Measurements from ENCODE around the gene FARSB.
A peak's percentile ranks its signal among the peaks of the same experiment; 100 is the strongest.
"Not testable (repeated sequence)": the region's sequence is repeated elsewhere in the genome, so short reads cannot be mapped to it uniquely, and the experiment has no call there.

Gene FARSB

DNA sequence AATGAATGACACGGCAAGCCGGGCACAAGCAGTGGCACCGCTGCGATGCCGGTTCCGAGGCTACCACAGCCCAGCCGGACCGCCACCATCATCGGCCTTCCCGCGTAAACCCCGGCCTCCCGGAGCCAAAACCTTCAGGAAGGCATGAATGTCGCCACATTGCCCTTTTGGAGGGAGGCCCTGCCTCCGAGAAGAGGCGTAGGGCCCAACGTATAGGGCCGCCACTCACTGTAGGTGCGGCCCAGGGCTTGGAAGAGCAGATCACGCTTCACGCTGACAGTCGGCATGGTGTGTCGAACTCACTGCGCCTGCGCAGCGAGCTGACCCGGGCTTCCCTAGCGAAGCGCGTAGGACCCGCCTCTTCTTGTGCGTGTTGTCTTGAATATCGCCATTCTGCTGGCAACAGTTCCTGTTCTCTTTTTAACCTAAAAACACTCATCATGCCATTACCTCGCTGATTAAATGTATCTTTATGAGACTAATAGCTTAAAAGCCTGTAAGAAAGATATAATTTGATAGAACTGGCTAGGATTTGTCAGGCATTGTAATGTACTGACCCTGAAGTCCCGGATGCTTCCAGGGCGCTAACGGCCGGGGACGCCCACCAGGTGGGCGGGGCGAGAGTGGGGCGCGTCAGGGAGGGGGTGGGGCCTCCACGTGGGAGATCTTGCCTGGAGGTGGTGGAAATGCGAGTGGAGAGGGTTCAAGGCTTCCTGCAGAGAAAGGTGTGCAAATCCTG lies at the start of gene FARSB:
Gene FARSB (minus strand): TSS at position 306 of the 739 bp plus-strand sequence. CDS start 19 bp downstream, at position 287.
- DNase-seq (ENCODE audit: low spot score) (peak; percentile 96), FAIRE-seq (peak; percentile 84)

DNA sequence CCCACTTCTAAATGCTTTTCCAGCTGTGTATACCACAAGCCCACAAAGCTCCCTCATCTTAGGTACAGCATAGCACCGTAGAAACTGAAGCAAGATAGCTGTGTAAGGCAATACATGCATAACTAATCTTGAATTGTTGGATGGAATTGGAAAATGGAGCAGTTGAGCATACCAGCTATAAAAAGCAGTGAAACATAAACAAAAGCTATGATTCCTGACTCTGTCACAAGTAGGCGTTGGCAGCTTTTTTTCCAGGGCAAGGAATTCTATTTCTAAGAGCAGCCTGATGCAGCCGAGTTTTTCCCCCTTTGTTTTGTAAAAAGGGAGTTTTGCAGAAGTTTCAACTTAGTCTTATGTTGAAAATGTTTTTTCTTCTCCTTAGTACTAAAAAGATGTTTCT lies 48.0 kb upstream of the FARSB start:
- DNase-seq (ENCODE audit: low spot score) (no peak), FAIRE-seq (no peak)

DNA sequence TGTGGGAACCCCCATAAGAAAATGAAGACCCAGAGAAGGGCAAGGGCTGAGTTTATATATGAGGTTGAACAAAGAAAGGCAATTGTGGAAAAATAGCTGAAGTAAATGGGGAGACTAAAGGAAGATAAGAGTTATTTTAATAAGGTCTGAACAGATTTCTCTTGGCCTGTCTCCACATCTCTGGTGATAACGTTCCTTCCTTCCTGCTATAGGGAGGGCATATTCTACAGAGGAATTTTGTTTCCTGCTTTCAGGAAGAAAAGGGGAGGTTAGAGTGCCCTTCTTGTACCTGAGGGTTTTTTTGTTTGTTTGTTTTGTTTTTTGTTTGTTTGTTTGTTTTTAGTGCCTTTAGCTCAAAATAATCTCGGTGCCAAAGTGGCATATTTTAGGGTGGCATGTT lies 47.2 kb upstream of the FARSB start:
- DNase-seq (ENCODE audit: low spot score) = no peak
- FAIRE-seq = no peak

DNA sequence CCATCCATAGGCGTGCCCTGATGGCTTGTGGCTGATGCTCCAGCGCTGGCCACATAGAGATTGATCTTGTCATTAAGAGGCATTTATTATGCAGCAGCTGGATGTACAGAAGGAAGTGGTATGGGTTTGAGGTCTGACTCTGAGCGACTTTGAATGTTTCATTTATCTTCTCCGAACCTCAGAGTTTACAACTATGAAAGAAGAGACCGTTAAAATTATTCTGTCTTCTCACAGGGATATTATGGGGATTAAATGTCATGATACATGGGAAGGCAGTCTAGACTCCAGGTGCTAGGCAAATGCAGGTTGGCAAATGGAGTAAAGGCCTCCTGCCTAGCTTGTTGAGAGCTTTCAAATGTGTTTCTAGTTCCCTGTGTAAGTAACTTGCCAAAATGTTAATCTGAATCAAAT lies 45.8 kb upstream of the FARSB start:
- DNase-seq (ENCODE audit: low spot score) (no peak), FAIRE-seq (no peak)

DNA sequence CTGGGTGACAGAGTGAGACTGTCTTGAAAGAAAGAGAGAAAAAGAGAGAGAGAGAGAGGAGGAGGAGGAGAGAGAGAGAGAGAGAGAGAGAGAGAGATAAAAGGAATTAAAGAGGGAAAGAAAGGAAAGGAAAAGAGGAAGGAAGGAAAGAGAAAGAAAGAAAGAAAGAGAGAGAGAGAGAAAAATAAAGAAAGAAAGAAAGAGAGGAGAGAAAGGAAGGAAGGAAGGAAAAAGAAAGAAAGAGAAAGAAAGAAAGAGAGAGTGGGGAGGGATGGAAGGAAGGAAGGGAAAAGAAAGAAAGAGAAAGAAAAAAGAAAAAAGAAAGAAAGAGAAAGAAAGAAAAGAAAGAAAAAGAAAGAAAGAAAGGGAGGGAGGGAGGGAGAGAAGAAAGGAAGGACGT lies 45.3 kb upstream of the FARSB start:
- no peak for FAIRE-seq
- DNase-seq (ENCODE audit: low spot score) = no peak

DNA sequence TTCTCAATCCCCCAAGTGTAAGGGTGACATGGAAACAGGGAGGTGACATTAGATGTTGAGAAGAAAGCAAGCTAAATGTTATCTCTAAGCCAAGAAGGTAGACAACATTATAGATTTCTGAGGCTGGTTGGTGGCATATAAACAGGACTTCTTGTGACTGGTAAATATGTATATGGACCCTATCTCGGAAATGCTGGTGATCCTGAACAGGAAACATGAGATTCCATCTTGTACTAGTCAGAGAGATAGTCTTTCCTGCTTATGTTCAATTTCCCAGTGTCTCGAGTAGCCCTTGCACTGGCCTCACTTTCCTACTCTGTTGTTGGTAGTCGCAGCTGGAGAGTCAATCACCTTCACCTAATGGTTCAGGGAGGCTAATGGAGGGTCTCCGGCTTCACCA lies 42.4 kb upstream of the FARSB start:
- DNase-seq (ENCODE audit: low spot score) (no peak), FAIRE-seq (no peak)

DNA sequence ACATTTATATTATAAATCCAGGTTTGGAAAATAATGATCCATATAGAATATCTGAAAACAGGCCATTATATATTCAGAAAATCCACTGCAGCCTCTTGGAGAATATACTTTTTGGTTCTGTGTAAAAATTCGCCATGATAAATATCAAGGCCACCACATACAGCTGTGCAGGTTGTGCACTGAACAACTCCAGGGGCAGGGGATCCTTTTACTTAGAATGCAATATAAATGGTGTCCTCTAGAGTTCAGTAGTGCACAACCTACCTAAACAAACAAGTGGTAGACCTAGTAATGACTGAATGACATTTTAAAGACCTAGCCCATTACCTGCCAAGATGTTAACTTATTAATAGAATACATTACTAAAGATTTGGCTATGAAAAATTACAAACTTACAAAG lies 37.9 kb upstream of the FARSB start:
- FAIRE-seq (no peak), DNase-seq (ENCODE audit: low spot score) (peak; percentile 31)

DNA sequence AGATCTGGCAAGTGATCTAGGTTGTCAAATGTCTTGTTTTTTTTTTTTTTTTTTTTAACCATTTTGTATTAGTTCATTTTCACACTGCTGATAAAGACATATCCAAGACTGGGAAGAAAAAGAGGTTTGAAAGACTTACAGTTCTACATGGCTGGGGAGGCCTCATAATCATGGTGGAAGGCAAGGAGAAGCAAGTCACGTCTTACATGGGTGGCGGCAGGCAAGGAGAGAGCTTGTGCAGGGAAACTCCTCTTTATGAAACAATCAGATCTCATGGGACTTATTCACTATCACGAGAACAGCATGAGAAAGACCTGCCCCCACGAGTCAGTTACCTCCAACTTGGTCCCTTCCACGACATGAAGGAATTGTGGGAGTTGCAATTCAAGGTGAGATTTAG lies 37.5 kb upstream of the FARSB start:
- not testable (repeated sequence) for FAIRE-seq

DNA sequence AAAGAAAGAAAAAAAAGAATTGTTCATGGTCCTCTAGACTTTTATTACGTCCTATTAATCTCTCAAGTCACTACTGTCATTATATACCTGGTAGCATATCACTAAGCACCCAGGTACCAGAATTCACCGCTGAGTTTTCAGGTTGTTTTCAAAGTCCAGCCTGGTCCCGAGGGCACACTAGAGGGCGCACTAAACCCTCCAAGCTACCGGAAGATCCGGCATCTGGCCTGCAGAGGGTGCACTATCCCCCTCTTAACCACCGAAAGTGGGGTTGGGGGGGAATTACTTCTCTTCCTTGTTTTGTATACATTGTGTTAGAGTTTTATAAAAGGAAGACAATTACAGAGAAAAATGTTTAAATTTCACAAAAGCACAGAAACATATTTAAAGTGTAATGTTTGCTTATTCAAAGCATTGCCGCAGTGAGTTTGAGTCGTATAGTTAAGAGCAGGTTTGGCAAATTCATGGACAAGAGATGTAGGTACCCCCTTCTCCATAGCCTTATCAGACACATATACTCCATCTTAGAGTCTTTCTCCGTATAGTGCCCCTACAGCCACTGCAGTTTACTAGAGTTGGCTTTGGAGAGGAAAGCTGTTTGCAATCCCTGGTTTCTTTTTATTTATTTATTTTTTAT lies 34.8 kb upstream of the FARSB start:
- DNase-seq (ENCODE audit: low spot score) (peak; percentile 87), FAIRE-seq (no peak)

More for the DNA sequence above, 37.5 kb upstream of the FARSB start:
- not testable (repeated sequence) for DNase-seq (ENCODE audit: low spot score)

DNA sequence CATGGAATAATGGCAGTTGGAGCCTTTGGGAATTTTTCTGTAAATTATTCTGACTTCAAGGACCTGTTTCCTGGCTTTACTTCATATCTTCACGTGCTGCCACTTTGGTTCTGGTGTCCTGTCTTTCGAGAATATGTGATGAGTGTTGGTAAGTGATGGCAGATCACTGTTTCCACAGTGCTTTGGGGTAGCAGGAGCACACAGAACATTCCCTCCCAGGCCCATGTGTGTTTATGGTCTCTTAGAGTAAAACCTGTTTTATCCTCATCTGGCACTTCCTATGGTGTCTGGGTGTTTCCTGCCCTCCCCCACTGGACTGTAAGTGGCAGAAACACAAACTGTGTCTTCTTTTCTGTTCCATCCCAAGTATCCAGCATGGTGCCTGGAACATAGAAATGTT lies 33.4 kb upstream of the FARSB start:
- no peak for FAIRE-seq
- DNase-seq (ENCODE audit: low spot score) = no peak

DNA sequence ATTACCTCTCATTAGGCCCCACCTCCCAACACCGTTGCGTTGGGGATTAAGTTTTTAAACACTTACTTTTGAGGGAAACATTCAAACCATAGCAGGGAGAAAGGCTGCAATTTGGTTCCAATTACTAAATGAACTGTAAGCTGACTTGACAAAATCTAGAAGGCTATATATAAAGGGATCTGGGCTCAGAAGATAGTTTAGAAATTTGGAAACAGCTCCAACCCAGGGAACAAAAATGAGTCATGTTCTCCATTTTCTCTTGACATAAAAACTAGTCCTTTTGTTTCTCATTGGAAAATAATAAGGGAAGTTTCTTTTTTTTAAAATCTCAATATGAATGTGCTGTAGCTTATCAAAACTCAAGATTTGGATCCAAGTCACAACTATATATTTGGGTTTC lies 33.0 kb upstream of the FARSB start:
- DNase-seq (ENCODE audit: low spot score) = no peak
- FAIRE-seq = no peak

DNA sequence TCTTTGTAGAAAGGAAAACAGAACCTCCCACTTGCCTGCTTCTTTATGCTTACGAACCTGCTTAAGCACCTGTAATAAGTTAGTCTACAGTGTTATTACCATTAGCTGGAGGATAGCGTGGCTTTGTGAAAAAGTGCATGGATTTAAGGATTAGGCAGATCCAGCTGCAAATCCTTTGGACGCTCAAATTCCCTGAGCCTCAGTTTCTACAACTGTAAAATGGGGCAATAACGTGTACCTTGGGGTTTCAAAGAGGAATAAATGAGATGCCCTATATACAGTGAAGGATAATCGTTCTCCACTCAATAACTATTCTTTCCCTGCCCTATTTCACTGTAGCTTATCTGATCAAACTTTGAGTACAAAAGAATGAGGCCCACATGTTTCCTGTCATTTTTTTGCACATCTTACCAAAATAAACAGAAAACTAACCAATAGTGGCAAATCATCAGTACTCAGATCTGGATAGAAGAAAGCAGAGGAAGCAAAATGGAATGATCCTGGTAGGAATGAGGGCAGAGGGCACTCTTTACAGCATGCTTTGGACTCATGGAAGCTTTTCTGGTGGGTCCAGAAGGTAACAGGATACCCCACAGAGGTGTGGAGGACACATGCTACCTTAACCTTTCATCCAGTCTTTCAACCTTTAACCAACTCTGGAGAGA lies 30.3 kb upstream of the FARSB start:
- DNase-seq (ENCODE audit: low spot score) (no peak), FAIRE-seq (no peak)

DNA sequence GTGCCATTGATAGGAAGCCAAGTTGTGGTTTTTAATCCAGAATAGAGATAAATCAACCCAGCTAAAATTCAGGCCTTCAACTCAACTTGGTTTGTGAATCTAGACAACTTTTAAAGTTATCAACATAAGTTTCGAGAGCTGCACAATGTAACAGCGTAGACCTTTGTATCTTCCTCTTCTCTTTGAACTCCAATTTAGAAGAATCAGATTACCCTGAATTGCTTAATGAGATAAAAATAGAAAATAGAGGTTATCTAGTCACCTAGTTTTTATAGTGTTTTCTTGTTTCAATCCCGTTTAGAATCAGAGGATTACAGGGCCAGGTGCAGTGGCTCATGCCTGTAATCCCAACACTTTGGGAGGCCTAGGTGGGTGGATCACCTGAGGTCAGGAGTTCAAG lies 27.9 kb upstream of the FARSB start:
- DNase-seq (ENCODE audit: low spot score) (no peak), FAIRE-seq (no peak)

DNA sequence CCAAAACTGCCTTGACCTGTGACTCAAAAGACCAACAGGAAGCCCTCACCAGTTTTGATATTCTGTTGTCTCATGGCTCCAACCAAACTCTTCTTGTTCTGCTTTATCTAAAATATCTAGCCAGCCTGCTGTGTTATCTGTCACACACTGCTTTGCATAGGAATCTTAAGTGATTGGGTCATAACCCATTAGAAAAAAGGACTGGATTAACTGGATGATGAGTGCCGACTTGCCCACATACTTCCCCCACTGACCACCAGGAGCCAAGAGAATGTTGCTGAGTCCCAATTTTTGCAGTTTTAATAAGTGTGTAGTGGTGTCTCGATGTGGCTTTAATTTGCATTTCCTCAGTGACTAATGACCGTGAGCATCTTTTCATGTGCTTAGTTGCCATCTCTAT lies 22.1 kb upstream of the FARSB start:
- FAIRE-seq = no peak
- DNase-seq (ENCODE audit: low spot score) = no peak

DNA sequence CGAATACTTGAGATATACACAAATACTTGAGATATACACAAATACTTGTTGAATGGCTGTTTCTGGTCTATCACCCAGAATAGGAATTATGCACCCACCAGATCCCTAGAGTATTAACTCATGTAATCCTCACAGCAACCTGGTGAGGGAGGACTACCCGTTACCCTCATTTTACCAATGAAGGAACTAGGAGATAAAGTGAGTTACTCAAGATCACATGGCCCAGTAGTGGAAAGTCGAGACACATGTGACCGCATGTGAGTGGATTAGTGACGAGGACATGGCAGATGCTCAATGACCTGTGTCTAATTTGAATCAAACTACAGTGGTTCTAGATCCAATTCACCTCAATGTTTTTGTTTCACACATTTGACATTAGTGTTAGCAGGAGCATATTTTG lies 18.0 kb upstream of the FARSB start:
- FAIRE-seq (no peak), DNase-seq (ENCODE audit: low spot score) (no peak)

DNA sequence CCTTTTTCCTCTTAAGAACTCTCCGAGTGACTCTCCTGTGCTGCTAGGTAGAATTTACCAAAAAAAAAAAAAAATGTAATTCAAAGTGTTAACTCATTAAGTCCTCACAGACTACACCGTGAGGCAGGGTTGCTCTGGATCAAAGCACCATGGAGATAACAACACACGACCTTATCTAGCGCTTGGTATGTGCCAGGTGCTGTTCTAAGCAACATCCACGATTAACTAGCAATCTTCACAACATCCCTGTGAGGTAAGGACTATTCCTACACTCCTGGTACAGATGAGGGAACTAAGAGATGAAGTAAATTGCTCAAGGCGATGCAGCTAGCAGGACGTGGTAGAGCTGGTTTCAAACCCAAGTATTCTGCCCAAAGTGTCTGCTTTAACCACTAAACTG lies 17.4 kb upstream of the FARSB start:
- DNase-seq (ENCODE audit: low spot score) (no peak), FAIRE-seq (no peak)

DNA sequence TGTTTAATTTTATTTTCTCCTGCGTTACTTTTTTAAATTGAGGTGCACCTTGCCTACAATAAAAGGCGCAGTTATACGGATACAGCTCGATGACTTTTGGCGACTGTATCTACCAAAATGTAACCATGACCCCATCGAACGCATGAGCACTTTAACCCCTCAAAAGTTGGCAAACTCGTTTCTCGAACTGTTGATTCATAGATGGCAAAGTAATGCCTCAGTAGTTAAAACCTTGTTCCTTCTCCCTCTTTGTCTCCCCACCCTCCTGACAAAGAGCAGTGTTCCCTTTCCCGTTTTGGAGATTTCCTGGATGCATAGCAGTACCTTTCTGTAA lies 16.1 kb upstream of the FARSB start:
- DNase-seq (ENCODE audit: low spot score) = no peak
- FAIRE-seq = no peak

DNA sequence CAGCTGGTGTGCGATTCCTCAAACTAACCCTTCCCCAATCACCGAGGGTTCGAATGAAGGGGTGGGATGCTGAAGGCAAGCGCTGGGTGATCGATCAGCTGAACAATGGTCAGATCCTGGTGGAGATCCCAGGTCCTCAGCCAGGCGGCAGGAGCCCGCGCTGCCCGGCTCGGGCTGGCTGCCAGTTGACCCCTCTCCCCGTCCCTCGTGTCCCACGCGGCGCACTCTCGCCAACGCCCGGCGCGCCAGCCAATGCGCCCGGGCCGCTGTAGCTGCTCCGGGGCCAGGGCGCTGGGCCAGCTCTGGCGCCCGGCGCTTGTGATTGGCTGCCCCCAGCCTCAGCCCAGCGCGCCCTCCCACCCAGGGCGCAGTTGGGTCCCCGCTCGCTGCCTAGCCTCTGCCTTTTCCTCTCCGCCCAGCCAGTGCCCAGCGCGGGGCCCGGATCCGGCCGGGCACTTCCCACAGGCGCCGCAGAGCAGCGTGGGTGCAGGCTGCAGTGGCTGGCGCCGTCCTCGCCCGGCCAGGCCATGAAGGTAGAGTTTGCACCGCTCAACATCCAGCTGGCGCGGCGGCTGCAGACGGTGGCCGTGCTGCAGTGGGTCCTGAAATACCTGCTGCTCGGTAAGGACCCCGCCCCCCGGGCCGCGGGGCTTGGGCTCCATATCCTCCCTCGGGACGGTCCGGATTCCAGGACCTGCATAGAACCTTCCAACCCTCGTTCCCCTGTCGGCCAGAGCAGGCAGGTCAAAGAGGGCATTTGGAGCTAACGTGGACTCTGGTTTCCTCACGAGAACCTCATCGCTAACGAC lies 15.6 kb upstream of the FARSB start, which contains the start of gene MOGAT1:
Gene MOGAT1 (plus strand): TSS at position 400 of the 809 bp plus-strand sequence. CDS start 128 bp downstream, at position 528.
- DNase-seq (ENCODE audit: low spot score) = peak; percentile 40

DNA sequence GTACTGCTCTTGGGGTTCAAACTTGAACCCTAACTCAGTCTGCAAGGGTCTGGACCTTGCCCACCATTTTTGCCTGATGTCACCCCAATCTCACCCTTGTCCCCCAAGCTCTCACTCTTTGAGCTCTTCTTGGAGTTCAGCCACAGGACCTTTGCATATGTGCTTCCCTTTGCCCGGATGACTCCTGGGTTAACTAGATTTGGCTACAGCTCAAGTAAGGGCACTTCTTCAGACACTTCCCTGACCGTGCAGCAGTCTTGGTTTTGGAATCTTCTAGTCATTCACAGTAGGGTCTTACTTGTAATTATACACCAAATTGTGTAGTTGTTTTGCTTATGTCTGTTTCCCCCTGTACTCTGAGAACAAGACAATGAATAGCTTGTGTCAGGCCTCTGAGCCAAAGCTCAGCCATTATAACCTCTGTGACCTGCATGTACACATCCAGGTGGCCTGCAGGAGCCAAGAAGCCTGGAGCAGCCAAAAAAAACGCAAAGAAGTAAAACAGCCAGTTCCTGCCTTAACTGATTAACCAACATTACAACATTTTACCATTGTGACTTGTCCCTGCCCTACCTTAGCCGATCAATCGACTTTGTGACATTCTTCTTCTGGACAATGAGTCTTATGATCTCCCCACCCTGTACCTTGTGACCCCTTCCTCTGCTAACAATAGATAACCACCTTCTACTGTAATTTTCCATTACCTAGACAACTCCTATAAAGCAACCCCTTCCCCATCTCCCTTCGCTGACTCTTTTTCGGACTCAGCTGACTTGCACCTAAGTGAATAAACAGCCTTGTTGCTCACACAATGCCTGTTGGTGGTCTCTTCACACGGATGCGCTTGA lies 14.5 kb upstream of the FARSB start:
- no peak for FAIRE-seq
- no peak for DNase-seq (ENCODE audit: low spot score)

More for the DNA sequence above, 15.6 kb upstream of the FARSB start, which contains the start of gene MOGAT1:
- no peak for FAIRE-seq

DNA sequence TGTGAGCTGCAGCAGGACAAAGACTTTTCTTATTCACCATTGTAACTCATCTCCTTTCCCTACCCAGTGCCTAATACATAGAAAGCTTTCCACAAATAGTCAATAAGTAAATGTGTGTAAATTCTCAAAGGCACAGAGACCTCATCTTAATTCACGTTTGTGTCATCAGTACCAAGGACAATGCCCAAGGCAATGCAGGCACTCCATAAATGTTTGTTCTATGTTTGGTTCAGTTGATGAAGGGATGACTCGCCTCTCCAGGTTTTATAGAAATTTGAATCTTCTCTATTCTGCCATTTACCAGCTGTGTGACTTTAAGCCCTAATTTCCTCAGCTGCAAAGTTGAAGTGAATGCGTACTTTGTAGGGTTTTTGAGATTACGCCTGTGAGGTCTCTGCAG lies 13.5 kb upstream of the FARSB start:
- DNase-seq (ENCODE audit: low spot score) (no peak), FAIRE-seq (no peak)
